Raji (cell line): ENCODE measurements around the gene SFRP4.

Source experiments
- POLR2A ChIP-seq: IDR thresholded peaks from 2 replicates; pipeline ENCODE4 v1.6.1; 2011; ENCODE audit warnings: low read depth, low read length, control low read depth; ENCODE audit not compliant: insufficient read depth

Gene SFRP4

DNA sequence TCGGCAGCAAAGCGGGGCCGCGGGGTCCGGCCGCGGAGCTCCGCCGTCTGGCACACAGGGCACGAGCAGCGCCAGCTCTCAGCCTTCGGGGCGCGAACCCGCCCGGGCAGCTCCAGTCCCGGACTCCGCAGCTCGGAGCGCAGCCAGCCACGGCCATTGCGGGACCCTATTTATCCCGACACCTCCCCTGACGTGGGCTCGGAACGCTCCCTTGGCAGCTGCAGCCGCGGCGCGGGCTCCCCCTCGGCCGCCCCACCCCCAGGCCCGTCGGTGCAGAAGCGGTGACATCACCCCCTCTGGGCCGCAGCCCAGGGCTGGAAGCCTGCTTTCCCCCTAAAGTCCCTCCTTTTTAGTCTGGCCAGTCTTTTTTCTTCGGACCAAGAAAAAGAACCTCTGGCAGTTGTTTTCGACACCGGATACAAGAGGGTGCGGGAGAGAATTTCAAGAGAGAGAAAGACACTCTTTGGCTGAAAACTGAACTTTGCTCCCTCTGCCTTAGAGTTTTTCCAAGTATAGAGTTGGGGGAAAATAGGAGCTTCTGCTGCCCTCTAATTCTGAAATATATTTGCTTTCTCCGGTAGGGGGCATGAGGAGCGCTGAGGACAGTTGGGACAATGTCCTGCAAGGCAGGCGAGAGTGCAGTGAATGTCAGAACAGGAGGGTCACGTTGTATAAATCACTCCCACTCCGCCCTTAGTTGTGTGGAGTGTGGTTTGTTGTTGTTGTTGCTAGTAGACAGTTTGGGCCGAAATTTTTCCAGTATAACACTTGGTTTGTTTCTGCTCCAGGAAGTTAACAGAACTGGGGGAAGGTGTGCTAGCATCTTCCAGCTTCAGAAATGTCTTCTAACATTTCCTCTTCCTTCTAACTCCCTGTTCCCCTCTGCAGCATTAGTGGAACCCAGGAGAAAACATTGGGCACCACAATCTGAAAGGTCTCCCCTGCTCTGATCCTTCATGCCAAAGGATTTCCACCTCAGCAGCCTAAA is at the start of gene SFRP4:
TSS of gene SFRP4 (minus strand) at position 145 of the 988 bp plus-strand sequence. CDS start 280 bp downstream, outside the sequence.
- no peak for TF ChIP-seq POLR2A

DNA sequence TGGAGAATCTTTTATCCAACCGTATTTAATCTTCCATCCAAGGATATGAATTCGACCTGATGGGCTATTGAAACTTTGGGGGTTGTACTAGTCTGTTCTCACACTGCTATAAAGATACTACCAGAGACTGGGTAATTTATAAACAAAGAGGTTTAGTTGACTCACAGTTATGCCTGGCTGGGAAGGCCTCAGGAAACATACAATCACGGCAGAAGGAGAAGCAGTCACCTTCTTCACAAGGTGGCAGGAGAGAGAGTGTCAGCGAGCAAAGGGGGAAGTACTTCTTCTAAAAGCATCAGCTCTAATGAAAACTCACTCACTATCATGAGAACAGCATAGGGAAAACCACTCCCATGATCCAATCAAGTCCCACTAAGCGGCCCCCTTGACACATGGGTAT is 47.6 kb upstream of the SFRP4 start:
- TF ChIP-seq POLR2A: no peak

GRCh38 chr7:37961251-37961650 is 44.6 kb upstream of the SFRP4 start:
- no peak for TF ChIP-seq POLR2A

DNA sequence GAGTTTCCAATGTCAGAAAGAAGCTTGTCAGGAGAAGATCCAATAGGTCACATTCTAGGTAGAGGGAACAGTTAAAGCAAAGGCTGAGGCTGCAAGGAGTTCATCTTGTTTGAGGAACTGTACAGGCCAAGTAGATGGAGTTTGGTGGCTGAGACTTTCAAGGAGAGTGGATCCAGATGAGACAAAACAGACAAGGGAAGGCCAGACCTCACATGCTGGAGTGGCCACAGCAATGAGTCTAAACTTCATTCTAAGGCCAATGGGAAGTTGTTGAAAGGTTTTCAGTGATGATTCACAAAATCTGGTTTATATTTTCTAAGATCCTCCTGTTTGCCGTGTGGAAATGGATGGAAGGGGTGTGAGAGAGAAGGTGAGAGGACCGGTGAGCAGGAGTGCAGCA is 43.9 kb upstream of the SFRP4 start:
- no peak for TF ChIP-seq POLR2A

DNA sequence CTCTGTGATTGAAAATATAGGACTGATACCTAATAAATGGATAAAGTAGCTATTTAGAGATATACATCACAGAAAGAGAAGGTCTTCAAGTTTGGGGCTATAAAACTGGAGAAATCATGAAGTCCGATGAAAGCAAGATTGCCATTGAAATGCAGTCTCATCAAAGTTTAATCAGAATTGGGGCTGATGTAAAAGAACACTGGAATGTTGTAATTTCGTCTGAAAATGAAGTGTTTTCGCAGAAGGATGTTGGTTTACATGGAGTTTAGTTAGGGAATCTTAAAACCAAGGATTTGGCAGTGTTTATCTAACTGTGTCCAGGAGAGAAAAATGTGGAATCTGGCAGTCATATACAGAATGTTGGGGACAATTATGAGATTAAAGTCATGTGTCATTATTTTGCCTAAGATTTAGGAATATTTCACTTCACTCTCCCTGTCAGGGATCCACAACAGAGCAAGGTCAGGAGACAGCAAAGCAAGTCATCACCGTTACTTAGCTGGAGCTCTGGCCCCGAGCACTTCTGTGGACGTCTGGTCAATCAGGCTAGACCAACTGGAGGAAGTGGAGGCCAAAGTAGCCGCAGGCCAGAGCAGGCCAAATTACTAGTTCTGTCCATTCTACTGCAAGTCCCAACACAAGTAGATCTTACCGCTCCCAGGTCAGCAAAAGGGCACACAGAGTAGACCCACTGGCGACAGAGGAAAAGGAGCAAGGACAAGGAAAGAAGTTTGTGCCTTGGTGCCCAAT is 40.8 kb upstream of the SFRP4 start:
- TF ChIP-seq POLR2A: no peak

GRCh38 chr7:37956791-37957190 is 40.2 kb upstream of the SFRP4 start:
- no peak for TF ChIP-seq POLR2A

DNA sequence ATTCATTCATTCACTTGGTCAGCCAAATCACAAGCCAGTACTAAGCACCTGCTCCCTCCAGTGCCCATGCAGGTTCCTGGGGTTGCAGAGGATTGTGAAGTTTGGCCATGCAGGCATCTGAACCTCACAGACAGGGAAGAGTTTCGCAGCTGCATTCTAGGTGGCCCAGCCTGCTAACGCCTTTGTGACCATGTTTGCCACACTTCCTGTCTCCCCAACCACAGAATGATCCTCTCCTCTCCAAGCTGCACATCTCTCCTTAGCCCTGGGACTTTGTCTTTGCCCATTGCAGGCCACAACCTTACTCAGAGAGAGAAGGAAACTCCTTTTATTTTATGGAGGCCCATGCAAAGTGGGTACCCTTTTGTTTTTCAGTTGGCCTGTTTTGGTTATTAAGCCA is 35.6 kb upstream of the SFRP4 start:
- TF ChIP-seq POLR2A: no peak

DNA sequence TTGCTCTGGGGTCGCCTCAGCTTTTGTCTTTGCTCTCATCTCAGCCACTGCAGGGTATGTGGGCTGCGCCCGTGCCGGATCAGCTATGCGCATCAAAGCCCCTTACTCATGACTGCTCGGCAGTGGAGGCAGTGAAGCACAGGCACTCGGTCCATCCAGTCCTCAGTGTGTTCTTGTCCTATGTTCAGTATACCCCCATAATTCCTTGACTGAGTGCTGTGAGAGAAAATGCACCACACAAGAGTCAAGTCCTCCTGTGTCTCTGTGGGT is 31.3 kb upstream of the SFRP4 start:
- TF ChIP-seq POLR2A: no peak

DNA sequence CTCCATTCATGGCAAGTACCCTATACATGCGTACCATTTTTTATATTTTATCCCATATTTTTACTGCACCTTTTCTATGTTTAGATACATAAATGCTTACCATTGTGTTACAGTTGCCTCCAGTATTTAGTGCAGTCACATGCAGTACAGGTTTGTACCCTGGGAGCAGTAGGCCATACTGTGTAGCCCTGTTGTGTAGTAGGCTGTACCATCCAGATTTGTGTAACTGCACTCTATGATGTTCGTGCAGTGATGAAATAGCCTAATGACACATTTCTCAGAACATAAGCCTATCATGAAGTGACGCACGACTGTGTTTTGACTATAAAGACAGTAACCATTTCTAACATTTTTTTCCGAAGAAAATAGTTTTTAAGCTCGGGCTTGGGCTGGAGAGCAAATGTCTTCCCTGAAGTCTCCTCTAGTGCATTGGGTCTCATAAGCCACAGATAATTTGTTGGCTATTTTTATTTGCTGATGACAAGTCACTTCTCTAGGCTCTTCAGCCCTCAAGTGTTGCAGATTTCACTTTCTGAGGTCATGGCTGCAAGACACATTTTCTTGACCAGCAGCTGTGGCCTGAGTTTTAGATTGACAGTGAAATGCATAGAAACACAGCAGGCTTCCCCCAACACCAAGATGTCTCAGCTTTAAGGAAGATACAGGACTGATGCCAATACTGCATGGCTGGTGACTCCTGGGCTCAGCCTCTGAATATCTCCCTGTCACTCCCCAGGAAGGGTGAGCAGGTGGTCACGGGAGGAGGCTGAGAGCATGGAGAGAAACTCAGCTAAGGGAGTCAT is 30.7 kb upstream of the SFRP4 start:
- no peak for TF ChIP-seq POLR2A

- no peak for TF ChIP-seq POLR2A
Measured at GRCh38 chr7:37945336-37945735, 28.7 kb upstream of the SFRP4 start.

- TF ChIP-seq POLR2A: no peak
Measured at GRCh38 chr7:37944737-37945054, 28.1 kb upstream of the SFRP4 start.

GRCh38 chr7:37943905-37944736 is 27.5 kb upstream of the SFRP4 start:
- no peak for TF ChIP-seq POLR2A

GRCh38 chr7:37942934-37943610 is 26.5 kb upstream of the SFRP4 start:
- TF ChIP-seq POLR2A: no peak

DNA sequence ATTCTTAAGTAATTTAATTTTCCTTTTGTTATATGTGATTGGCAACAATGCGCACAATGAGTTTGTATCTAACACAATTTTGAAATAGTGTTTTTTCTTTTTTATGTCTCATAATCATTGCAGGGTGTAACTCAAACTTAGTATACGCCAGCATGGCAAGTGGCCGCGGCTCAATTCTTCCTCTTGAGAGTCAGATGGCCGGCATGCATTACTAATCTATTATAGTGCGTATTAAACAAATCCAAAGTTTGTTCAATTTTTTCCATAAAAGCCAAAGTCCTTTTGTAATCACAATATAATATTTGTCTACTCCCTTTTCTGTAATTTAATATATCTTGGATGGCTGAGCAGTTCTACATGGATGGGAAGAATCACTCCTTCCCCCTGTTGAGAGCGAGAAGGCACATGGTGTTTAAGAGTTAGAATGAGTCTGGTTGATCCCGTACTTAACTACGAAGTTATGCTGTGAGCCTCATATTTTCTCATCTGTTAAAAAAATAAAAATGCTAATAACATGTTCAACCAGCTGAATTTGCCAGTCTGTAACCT is 16.5 kb upstream of the SFRP4 start:
- TF ChIP-seq POLR2A: no peak

DNA sequence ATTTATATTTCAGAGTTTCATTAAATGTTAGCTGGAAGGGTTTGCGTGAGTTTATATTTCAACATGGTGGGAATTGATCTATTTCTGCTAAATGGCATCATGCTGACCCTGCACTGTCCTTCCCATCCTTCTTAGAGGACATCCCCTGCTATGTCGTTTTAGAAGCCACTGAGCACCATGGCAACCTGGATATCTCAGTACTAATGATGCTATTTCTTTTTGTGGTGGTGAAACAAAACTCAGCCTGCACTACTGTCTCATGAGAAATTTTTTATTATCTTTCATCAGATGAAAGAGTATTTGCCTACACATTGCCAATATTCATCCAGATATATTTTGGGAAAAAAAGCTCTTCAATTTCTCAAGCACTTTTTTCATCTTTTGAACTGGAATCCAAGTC is 15.9 kb upstream of the SFRP4 start:
- no peak for TF ChIP-seq POLR2A
